ENCODE data around the gene CCDC122.

- TF ChIP-seq POLR2A (IDR thresholded peaks at IDR 0.05; ENCODE audit: control extremely low read depth in 1 of 2, low read depth in 2 of 2, low read length in 2 of 2) = no peak
- TF ChIP-seq CHD1 (IDR thresholded peaks at IDR 0.05; ENCODE audit: low read depth, low read length) = no peak
- TF ChIP-seq SP1 (IDR thresholded peaks at IDR 0.05; ENCODE audit: low read depth, low read length) = no peak
- TF ChIP-seq KDM1A (IDR thresholded peaks at IDR 0.05; ENCODE audit: borderline replicate concordance, low read length) = no peak
- TF ChIP-seq JUN (IDR thresholded peaks at IDR 0.05; ENCODE audit: low read depth, low read length) = no peak
- TF ChIP-seq HDAC2 (IDR thresholded peaks at IDR 0.05; ENCODE audit: borderline replicate concordance in 1 of 2, low read depth in 2 of 2, low read length in 2 of 2) = no peak
- TF ChIP-seq JUND (IDR thresholded peaks at IDR 0.05; ENCODE audit: low read length) = no peak
- TF ChIP-seq POU5F1 (IDR thresholded peaks at IDR 0.05; ENCODE audit: low read depth, low read length) = no peak
- TF ChIP-seq CTCF (IDR thresholded peaks at IDR 0.05; ENCODE audit: control extremely low read depth in 1 of 3, insufficient read depth in 1 of 3, low read depth in 1 of 3, low read length in 3 of 3) = no peak
- no peak for TF ChIP-seq CEBPB (IDR thresholded peaks at IDR 0.05; ENCODE audit: low read depth, low read length)
- TF ChIP-seq SAP30 (IDR thresholded peaks at IDR 0.05; ENCODE audit: insufficient read depth, insufficient replicate concordance, low read length) = no peak
- no peak for TF ChIP-seq YY1 (IDR thresholded peaks at IDR 0.05; ENCODE audit: low read depth, low read length)
- no peak for TF ChIP-seq EP300 (IDR thresholded peaks at IDR 0.05; ENCODE audit: borderline replicate concordance in 1 of 2, low read depth in 2 of 2, low read length in 2 of 2)
- no peak for TF ChIP-seq POLR2AphosphoS5 (IDR thresholded peaks at IDR 0.05; ENCODE audit: low read depth, low read length)
Observed at GRCh38 chr13:43865892-43866291, 13.6 kb downstream of the CCDC122 start.
